HG02852 (cell line): ENCODE measurements around the gene DOCK10.
A peak's percentile ranks its signal among the peaks of the same experiment; 100 is the strongest.

Experiments used
- ATAC-seq: cut with Tn5 transposase; IDR thresholded peaks from one replicate; pipeline ENCODE4 v1.9.1; 2021; ENCODE audit warnings: mild to moderate bottlenecking, moderate library complexity; ENCODE audit not compliant: unreplicated experiment

DOCK10 gene

DNA sequence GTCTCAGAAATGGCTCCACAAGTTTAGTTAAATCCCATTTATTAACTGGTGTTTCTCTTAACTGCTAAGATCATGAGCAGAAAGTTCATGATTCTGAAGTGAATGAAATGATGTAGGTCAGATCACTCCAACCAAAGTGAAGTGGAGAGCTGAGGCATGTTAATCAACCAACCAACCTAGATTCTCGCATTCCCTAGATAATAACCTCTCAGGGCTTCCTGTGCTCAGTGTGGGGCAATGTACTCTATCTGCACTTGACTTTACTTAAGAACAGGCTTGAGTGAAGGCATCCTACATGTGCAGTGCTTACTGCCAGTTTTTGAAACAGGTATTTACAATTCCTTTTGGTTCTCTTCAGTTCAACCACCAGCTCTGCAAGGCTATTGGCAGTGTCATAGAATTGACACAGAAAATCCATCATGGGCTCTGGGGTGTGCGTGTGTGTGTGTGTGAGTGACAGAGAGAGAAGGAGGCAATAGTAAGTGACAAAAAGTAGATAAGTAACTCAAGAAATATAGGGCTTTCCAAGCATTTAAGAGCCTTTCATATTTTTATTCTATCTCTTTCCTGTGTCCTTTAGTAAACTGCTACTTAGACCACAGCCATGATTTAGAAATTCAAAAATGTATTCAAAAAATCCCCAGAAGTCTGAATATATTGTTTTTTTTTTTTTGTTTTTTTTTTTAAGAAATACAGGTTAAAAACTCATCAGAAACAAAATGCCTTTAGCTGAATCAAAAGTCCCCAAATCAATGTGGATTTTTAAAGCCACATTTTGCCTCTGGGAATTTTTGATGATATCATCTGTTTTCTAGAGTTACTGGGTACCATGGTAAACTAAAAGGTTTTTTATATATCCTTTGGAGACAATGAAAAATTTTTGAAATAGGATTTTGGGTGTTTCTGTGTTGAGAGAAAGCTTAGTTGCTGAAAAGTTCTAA, 28.6 kb downstream of the DOCK10 start:
- ATAC-seq, result no peak

DNA sequence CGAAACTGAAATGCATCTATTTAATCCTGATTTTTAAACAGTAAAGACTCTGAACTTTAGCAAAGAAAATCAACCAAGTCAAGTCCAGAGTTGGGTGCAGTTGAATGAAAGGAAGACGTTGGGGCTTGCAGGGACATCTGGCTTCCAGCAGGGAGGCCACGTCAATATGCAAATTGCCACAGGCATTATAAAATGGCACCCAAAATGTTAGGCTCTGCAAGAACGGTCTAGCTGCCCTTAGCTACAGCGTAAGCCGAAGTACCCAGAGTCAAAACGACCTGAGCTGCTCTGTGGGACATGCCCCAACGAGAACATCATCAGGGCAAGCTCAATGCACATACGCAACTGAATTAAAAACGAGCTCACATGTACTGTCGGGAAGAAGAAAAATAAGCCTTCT, 30.7 kb downstream of the DOCK10 start:
- ATAC-seq, result no peak

DNA sequence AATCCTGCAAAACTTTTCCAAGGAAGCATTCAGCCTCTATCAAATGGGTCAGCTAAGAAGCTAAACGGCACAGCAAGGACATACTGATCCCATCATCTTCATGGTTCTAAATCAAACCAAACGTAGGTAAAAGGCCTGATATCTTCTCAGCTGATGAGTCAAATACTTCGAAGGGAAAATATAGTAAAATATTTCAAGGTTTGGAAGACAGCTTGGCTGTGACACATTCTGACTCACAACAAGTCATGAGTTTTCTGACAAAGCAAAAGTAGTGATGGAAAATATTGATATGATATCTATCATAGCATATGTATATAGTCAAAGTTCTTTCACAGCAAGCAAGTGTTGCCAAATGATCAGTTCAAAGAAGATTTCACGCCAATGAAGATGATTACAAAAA, 31.5 kb downstream of the DOCK10 start:
- no peak for ATAC-seq

DNA sequence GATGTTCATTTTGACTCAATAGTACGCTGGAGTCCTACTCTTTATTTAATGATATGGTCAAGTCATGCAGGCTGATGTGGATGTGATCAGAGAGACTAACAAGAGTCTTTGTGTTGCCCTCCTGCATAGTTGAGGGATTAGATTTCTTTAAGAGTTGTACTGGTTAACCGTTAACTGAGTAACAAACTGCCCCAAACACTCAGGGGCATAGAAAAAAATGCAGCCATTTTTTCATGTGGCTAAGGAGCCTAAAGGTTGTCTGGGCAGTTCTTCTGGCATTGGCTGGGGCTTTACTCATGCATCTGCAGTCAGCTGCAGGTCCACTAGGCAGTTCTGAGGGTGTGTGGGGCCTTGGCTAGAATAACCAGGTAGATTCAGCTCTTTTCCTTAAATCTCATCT, 32.5 kb downstream of the DOCK10 start:
- ATAC-seq, result no peak

DNA sequence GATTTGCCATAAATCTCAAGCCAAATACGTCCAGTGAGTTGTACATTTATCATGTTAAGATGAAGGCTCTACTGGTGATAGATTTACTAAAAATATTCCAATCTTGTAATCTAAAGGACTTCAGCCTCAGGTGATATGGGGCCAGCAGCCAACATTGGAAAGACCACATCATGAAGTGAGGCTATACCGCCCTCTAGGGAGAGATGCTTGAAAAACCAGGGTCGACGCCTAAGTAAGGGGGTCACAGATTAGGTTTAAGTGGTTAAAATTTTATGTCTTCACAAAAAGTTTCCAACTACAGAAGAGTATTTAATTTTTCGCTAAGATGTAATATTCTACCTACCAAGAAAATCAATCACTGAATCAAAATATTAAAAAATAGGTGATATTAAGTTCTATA, 33.3 kb downstream of the DOCK10 start:
- no peak for ATAC-seq

- peak; percentile 79 for ATAC-seq
Observed at GRCh38 chr2:225008179-225008856, 34.0 kb downstream of the DOCK10 start.

GRCh38 chr2:225006730-225007129, 35.5 kb downstream of the DOCK10 start:
- ATAC-seq, result no peak

- no peak for ATAC-seq
Observed at GRCh38 chr2:225004597-225004996, 37.7 kb downstream of the DOCK10 start.

DNA sequence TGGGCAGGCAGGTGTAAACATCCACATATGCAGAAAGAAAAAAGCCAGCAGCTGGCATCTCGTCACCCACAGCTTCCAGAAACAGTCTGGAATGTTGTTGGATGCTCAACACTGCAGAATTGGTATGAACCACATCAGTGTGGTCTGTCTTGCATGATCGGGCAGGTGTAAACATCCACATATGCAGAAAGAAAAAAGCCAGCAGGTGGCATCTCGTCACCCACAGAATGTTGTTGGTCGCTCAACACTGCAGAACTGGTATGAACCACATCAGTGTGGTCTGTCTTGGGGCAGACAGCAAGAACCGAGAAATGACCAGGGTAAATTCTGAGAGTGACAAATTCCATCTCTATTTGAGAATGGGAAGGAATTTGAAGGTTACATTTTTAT, 39.6 kb downstream of the DOCK10 start:
- ATAC-seq, result peak; percentile 80

DNA sequence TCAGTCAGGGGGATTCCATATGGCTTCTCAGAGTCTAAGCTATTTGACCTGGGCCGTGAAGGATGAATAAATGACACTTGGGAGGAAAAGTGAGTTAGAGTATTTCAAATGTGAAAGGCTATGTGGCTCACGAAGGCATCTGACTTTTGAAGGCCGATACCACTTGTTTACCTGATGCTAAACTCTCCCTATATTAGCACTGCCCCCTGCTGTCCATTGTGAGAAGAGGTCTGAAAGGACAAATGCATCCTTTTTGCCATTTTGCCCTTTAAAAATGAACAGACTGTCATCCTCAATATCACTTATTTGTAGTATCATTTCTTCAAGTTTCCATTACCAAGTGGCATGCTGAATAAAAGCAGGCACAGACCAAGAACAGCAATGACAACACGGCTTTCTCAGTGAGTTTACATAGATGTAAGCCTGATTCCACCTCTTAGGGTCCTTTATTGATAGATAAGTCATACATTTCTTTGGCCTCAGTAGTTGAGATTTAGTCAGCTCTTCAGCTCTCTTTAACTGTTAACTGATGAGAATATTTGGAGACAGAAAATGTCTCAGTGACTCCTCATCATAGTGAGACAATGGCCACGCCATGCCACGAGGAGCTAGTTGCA, 40.1 kb downstream of the DOCK10 start:
- ATAC-seq, result peak; percentile 57

DNA sequence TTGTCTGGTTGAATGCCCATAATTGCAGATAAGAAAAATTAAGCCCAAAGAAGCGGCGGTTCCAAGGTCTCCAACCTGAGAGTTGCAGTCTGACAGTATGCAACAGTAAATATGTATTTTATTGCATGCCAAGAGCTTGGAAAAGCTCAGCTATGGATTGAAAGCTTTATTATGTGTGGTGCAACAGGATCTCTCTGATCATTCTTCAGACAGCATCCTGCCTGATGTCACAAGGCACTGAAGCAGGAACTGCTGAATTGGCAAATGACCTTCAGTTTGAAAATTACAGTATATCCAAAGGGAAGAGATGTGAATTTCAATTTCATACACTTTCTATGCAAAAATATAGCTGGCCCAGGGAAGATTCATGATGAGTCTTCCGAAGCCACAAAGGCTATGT, 42.5 kb downstream of the DOCK10 start:
- ATAC-seq, result no peak

GRCh38 chr2:224999321-224999720, 42.9 kb downstream of the DOCK10 start:
- no peak for ATAC-seq

DNA sequence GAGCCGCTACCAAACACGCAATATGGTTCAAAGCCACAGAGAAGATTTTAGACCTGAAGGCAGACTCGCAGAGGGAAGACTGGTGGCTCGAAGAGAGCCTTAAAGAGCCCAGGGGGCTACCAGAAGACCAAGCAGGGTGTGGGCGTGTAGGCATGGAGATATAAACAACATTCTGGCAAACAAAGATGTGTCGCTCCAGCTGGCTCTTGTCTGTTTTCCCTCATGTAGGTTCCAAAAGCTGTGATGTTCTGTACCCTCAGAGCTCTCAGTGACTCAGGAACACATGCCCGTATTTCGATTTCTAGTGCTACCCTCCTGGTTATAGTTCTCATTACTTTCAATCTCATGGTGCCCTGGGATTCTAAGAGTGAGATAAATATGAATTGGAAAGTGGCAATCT, 44.5 kb downstream of the DOCK10 start:
- ATAC-seq, result no peak

DNA sequence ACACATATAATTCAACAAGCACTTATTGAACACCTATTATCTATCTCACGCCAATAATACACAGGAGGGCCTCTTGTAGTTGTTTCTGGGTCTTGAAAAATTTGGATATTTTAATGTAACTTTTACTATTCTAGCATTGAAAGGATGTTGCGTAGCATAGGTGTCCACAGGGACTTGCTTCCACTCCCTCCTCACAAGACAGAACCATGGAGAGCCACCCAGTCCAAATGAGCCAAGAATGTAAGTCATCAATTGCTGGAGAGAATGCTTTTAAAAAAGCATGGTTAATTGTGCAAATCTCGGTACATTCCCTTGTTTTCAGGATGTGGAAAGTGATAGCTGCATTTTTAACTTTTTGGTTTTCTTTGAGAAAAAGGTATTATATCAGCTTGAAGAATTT, 46.8 kb downstream of the DOCK10 start:
- no peak for ATAC-seq

- ATAC-seq, result no peak
Observed at GRCh38 chr2:224994242-224994823, 47.9 kb downstream of the DOCK10 start.

DNA sequence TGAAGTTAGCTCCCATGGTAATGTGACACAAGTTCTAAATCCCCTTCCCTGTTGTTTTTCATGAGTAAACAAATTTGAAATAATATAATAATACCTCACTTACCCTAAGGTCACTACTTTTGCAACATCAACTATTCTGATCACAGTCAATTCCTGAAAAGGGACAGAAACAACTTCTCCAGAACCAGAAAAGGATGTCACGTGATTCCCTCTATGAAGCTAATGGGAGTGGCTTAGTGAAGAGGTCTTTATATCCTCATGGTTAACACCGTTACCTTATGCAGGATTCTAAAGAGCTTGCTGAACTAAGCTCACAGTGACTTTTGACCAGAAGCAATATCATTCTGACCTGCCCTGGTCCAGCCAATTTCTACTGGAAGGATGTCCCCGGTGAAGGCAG, 51.6 kb downstream of the DOCK10 start:
- no peak for ATAC-seq

GRCh38 chr2:224987733-224988132, 54.5 kb downstream of the DOCK10 start:
- no peak for ATAC-seq

DNA sequence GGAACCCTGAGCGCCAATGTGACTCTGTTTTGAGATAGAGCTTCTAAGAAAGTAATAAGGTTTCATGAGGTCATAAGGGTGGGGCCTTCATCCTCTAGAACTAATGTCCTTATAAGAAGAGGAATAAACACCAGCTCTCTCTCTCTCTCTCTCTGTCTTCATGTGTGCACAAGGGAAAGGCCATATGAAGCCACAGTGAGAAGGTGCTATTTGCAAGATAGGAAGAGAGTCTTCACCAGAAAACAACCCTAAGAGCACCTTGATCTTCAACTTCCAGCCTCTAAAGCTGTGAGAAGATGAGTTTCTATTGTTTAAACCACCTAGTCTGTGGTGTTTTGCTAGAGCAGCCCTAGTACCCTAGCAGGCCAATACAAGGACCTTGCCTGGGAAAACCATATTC, 55.8 kb downstream of the DOCK10 start:
- ATAC-seq, result no peak

DNA sequence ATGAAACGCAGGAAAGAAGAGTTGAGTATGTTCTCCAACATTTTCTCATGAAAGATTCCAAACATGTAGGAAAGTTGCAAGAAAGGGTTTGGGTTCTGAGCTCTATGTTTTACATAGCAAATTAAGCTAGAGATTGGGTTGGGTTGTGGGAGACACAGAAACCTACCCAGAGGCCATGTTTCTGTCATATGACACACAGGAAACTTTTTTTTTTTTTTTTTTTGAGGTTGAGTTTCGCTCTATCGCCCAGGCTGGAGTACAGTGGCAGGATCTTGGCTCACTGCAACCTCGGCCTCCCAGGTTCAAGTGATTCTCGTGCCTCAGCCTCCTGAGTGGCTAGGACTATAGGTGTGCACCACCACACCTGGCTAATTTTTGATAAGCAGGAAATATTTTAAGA, 57.6 kb downstream of the DOCK10 start:
- peak; percentile 52 for ATAC-seq

DNA sequence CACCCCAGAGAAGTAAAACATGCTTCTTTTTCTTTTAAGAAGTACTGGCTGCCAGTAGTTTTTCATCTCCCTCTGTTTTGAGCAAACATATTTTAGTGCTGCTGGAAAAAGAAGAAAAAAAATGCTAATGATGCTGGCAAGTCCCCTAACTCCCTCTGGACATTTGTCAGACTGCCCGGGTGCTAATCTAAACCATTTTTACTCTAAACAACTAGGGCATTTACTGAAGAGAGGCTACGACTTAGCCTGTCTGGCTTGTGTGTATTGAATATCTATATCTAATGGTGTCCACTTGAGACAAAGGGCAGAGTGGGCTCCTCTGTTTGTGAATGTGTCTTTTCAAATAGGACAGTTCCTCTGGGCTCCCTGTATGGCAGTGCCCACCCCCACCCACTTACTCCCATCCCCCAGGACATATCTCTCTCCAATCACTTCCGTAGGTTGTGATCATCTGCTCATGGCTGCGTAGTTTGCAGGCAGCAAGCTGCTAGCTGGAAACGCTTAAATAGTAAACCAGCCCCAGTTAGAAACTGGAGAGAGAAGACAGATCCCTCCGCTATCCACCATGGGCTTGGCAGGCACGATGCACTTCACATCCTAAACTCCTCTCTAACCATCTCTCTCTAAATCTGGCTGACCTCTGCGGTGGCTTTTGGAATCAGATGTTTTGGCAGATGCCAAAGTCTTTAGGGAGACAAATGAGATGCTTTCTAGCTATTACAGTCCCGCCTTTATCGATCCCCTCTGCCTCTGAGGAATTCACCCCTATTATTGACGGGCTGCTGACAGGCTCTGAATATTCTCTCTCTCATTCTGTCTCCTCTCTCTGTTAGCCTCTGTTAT, 58.3 kb downstream of the DOCK10 start:
- no peak for ATAC-seq
